Thyroid gland (tissue), 4 donors: ENCODE measurements around the gene SLC25A44.

Experiments
- POLR2A ChIP-seq, 2 donors: fragments of 450-650 bp; IDR thresholded peaks; one replicate each; pipeline ENCODE4 v1.6.1; 2017; ENCODE audit warnings: antibody characterized with exemption in 2 of 2, mild to moderate bottlenecking in 2 of 2, moderate library complexity in 1 of 2
- TF ChIP-seq, protein P1 (sequence below), 6 experiments: fragments of 200-600 bp in 3 of 6; fragments of 450-650 bp in 3 of 6; sonication (generic) in 3 of 6; IDR thresholded peaks; one replicate each; pipeline ENCODE4 v1.5.1; 2016 to 2019; ENCODE audit warnings: antibody characterized with exemption in 6 of 6, mild to moderate bottlenecking in 2 of 6, inconsistent platforms in 1 of 6, moderate library complexity in 1 of 6

- TF ChIP-seq, protein P1, sequence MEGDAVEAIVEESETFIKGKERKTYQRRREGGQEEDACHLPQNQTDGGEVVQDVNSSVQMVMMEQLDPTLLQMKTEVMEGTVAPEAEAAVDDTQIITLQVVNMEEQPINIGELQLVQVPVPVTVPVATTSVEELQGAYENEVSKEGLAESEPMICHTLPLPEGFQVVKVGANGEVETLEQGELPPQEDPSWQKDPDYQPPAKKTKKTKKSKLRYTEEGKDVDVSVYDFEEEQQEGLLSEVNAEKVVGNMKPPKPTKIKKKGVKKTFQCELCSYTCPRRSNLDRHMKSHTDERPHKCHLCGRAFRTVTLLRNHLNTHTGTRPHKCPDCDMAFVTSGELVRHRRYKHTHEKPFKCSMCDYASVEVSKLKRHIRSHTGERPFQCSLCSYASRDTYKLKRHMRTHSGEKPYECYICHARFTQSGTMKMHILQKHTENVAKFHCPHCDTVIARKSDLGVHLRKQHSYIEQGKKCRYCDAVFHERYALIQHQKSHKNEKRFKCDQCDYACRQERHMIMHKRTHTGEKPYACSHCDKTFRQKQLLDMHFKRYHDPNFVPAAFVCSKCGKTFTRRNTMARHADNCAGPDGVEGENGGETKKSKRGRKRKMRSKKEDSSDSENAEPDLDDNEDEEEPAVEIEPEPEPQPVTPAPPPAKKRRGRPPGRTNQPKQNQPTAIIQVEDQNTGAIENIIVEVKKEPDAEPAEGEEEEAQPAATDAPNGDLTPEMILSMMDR (IDR thresholded peaks at IDR 0.05), result no peak
- no peak for TF ChIP-seq POLR2A (IDR thresholded peaks at IDR 0.05)
Measured at GRCh38 chr1:156144742-156145141, 49.2 kb upstream of the SLC25A44 start.
